AG09309 (cell line): Measurements from ENCODE around the gene ZNF281.

Experiments
- DNase-seq: peaks from one replicate; pipeline ENCODE4 v3.0.0-alpha.2; 2010; ENCODE audit warnings: low read depth
- H3K4me3 ChIP-seq: 2 replicates; pipeline ENCODE4 v1.5.1; 2011; ENCODE audit warnings: mild to moderate bottlenecking, low read depth, low read length, moderate library complexity; ENCODE audit not compliant: control insufficient read depth
- TF ChIP-seq, protein P1 (sequence below): IDR thresholded peaks from 2 replicates; pipeline ENCODE4 v1.5.1; 2011; ENCODE audit warnings: mild to moderate bottlenecking, low read depth, low read length, inconsistent platforms; ENCODE audit not compliant: insufficient read depth, control insufficient read depth; ENCODE audit errors: missing control alignments

The ZNF281 gene

DNA sequence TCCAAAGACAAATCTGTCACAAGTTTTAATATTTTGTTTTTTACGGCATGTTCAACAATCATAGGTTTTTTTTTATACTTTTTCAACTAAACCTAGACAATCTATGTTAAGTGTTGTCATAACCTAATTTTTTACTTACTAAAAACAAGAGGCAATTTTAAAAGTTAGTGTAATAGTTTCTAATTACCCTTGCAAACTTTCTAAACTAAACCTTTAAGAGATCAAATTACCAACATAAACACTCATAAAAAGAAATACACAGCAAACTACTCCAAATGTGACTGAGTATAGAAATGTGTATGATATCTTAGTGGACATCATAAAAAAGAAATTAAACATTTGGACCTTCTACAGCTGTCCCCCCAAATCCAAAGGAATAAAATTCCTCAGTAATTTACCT, 10.0 kb downstream of the ZNF281 start:
- DNase-seq = no peak
- H3K4me3 ChIP-seq = no peak overlapping the region
- TF ChIP-seq, protein P1, sequence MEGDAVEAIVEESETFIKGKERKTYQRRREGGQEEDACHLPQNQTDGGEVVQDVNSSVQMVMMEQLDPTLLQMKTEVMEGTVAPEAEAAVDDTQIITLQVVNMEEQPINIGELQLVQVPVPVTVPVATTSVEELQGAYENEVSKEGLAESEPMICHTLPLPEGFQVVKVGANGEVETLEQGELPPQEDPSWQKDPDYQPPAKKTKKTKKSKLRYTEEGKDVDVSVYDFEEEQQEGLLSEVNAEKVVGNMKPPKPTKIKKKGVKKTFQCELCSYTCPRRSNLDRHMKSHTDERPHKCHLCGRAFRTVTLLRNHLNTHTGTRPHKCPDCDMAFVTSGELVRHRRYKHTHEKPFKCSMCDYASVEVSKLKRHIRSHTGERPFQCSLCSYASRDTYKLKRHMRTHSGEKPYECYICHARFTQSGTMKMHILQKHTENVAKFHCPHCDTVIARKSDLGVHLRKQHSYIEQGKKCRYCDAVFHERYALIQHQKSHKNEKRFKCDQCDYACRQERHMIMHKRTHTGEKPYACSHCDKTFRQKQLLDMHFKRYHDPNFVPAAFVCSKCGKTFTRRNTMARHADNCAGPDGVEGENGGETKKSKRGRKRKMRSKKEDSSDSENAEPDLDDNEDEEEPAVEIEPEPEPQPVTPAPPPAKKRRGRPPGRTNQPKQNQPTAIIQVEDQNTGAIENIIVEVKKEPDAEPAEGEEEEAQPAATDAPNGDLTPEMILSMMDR = no peak

DNA sequence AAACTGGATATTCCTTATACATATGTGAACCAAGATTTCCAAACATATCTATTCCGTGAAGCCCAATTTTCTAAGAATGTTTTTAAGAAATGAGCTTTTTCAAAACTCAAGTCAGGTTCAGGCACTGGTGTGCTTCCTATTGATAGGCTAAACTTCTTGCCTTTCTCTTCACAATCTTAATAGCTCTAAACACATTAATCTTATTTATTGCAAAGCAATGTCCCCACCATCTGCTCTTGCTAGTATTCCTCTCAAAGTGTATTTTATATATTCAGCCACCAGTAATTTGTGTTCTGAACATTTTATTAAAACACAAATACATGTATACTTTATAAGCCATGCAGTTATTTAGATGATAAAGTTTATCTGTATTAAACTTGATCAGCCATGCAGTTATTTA, 11.5 kb downstream of the ZNF281 start:
- TF ChIP-seq, protein P1 = no peak
- H3K4me3 ChIP-seq = no peak overlapping the region

DNA sequence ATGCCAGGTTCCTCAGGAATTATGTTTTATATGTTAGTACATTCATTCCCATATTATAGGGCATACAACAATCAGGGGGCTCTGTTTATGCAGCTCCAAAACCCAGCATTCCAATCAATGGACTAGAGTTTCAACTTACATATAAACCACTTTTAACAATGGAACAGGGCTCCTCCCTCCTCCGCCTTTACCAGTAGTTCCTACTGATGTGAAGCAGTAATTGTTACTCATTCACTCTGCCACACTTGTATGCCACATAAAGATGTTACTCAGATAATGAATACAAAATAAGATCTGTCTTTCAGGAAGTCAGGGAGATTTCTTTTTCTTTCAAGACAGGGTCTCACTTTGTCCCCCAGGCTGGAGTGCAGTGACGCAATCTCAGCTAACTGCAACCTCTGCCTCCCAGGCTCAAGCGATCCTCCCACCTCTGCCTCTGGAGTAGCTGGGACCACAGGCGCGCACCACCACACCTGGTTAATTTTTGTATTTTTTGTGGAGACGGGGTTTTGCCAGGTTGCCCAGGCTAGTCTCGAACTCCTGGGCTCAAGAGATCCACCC, 17.1 kb downstream of the ZNF281 start:
- DNase-seq = no peak
- H3K4me3 ChIP-seq = no peak overlapping the region
- TF ChIP-seq, protein P1 = no peak

More for the DNA sequence above, 11.5 kb downstream of the ZNF281 start:
- DNase-seq = no peak

DNA sequence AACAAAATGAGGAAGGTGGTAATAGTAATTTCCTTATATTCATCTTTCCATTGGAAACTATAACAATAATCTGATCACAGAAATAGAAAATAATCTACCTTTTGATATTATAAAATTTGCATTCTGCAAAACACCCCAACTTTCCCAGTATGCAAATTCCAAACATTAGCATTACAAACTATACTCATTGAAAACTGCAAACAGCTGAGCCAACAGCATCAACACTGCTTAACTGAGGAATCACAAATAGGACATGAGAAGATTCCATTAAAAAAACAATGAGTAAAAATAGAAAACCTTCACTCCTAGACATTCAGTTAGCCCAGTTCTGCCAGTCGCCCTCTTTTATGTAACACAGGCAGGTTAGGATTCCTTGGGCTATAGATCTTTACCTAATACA, 18.1 kb downstream of the ZNF281 start:
- no peak for DNase-seq
- TF ChIP-seq, protein P1 = no peak
- H3K4me3 ChIP-seq = no peak overlapping the region

DNA sequence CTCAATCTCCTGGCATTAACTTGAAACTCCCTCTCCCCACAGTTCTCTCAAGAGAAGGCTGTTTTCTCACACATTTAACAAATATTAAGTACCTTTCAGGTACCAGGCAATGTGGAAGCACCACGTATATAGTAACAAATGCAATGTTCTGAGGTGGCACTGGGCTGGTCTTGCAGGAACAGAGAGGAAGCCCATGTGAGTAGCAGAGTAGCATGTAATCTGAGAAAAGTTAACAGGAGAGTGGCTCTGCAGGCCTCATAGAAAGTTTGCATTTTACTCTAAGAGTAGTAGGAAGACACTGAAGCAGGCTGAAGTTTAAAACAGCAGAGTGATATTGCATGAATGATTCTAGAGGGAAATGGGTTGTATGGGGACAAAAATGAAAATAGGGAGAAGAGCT, 21.0 kb downstream of the ZNF281 start:
- H3K4me3 ChIP-seq = no peak overlapping the region
- TF ChIP-seq, protein P1 = no peak
- DNase-seq = no peak

DNA sequence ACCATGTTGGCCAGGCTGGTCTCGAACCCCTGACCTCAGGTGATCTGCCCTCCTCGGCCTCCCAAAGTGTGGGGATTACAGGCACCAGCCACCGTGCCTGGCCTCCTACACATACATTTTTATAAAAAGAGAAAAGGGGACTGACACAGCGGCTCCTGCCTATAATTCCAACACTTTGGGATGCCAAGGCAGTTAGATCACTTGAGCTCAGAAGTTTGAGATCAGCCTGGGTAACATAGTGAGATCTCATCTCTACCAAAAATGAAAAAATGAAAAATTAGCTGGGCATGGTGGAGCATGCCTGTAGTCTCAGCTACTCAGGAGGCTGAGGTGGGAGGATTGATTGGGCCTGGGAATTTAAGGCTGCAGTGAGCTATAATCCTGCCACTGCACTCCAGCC, 23.4 kb downstream of the ZNF281 start:
- no peak overlapping the region for H3K4me3 ChIP-seq
- TF ChIP-seq, protein P1 = no peak
- no peak for DNase-seq
